OCI-LY1 (cell line): ENCODE results near the gene PEF1.
A peak's percentile ranks its signal among the peaks of the same experiment; 100 is the strongest.

Source experiments
- EZH2 ChIP-seq: fragments of 200-600 bp; sonication (generic), shearing (Covaris generic); IDR thresholded peaks from 2 replicates; pipeline ENCODE4 v1.8.0; 2017; ENCODE audit warnings: borderline replicate concordance, mixed run types, mild to moderate bottlenecking, antibody characterized with exemption, low read length, moderate library complexity, mixed read lengths
- TF ChIP-seq, protein P1 (sequence below): fragments of 200-600 bp; sonication (generic), shearing (Covaris generic); IDR thresholded peaks from 2 replicates; pipeline ENCODE4 v1.5.1; 2017; ENCODE audit warnings: mild to moderate bottlenecking, antibody characterized with exemption, low read length, moderate library complexity, mixed read lengths

GRCh38 chr1:31633117-31633516 lies 11.6 kb downstream of the PEF1 start:
- TF ChIP-seq, protein P1, sequence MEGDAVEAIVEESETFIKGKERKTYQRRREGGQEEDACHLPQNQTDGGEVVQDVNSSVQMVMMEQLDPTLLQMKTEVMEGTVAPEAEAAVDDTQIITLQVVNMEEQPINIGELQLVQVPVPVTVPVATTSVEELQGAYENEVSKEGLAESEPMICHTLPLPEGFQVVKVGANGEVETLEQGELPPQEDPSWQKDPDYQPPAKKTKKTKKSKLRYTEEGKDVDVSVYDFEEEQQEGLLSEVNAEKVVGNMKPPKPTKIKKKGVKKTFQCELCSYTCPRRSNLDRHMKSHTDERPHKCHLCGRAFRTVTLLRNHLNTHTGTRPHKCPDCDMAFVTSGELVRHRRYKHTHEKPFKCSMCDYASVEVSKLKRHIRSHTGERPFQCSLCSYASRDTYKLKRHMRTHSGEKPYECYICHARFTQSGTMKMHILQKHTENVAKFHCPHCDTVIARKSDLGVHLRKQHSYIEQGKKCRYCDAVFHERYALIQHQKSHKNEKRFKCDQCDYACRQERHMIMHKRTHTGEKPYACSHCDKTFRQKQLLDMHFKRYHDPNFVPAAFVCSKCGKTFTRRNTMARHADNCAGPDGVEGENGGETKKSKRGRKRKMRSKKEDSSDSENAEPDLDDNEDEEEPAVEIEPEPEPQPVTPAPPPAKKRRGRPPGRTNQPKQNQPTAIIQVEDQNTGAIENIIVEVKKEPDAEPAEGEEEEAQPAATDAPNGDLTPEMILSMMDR, result peak; percentile 58
- no peak for TF ChIP-seq EZH2
